ENCODE measurements around the gene P2RX6. TPM values are rescaled to one million over a fixed set of nuclear protein-coding genes. Genes with fewer than 3 reads are reported as not detected.

Gene P2RX6
- total RNA-seq, 1 donor from 2014 or later = 2.3 TPM

DNA sequence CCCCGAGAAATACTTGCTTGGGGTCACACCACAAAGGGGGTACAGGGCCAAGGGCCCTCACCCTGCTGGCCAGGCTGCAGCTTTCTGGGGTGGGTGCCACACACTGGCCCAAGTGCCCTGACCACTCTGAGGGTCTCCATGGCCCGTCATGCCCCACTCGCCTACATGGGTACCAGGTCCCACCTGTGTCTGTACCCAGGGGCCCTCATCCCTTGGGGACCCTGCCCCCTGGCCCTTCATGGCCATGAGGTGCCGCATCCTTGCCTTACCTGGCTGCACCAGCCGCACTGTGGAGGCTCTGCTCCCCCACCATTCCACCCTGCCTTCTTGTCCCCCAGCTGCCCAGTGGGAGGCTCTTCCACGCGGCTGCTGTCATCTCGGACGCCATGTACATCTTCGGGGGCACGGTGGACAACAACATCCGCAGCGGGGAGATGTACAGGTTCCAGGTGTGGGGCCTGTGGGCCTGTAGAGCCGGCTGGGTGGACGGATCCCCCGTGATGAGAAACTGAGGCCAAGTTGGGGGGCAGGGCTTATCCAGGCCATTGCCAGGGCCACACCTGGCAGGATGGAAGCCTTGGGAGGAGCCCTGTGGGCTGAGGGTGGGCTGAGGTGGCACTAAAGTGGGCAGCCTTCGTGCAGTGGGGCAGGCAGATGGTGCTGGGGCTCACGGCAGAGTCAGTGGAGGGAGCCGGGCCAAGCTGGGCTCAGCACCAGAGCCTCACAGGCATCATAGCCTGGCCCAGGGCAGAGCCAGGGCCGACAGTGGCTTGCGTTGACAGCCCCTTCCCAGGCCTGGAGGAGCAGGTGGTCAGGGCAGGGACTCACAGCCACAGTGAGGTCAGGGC is 22.3 kb upstream of the P2RX6 start:
- intact Hi-C loops (cut with DNase I) = no loop called here
- ATAC-seq = no peak
- DNase-seq (ENCODE audit: low spot score) = no peak

DNA sequence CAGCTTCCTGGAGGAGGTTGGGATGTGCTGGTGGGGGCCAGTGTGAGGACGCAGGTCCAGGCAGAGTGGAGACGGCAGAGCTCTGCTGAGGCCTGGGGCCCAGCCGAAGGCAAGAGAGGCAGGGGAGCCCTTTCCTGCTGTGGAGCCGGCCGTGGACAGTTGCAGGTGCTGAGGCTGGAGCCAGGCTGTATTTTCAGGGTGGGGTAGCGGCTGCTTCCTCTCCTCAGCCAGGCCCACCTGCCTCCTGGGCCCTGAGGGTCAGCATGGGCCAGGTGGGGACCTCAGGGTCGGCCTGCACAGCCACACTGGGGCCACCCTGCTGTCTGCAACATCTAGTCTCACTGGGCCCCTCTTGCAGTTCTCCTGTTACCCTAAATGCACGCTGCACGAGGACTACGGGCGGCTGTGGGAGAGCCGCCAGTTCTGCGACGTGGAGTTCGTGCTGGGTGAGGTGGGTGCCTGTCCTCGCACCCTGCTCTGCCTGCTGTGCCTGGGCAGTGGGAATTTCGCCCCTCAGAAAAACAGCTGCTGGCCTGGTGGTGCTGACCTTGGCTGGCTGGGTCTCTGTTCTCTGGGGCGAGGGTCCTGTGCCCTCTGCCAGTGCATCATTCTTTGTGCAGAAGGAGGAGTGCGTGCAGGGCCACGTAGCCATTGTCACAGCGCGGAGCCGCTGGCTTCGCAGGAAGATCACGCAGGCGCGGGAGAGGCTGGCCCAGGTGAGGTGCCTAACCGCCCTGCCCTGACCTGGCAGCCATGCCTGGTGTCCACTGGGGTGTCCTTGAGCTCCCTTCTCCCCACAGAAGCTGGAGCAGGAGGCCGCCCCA is 21.4 kb upstream of the P2RX6 start:
- DNase-seq (ENCODE audit: low spot score) (no peak), ATAC-seq (no peak)
- intact Hi-C loops (cut with DNase I) = no loop called here

DNA sequence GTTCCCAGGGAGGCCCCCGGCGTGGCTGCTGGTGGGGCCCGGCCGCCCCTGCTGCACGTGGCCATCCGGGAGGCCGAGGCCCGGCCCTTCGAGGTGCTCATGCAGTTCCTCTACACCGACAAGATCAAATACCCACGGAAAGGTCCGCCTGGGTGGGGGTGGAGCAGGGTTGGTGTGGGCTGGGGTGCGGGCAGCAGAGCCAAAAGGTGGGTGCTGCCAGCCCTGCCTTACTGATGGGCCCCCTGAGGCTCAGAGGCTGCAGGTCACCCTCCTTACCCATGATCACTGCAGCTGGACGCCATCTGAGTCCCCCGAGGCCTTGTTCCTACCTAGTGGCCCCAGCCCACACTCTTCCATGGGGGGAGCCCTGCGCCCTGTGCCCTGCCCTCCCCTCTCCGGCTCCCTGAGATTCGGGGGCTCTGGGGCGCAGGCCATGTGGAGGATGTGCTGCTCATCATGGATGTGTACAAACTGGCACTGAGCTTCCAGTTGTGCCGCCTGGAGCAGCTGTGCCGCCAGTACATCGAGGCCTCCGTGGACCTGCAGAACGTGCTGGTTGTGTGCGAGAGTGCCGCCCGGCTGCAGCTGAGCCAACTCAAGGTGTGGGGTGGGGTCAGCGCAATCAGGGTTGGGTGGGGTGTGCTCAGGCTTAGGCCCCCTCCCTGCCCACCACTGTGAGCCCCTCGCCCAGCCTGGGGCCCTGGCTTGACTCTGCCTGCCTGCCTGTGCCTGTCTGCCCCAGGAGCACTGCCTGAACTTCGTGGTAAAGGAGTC is 20.6 kb upstream of the P2RX6 start:
- no peak for ATAC-seq
- intact Hi-C loops (cut with DNase I) = no loop called here
- DNase-seq (ENCODE audit: low spot score) = no peak

DNA sequence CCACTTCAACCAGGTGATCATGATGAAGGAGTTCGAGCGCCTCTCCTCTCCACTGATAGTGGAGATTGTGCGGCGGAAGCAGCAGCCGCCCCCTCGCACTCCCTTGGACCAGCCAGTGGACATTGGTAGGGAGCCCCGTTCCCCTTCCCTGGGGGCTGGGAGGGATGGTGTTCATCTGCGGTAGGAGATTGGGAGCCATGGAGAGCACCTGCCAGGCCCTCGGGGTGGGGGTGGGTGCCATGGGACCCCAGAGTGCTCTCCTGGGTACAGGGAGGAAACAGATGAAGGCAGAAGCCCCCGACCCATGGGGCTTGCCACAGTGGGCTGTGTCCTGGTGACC is 20.1 kb upstream of the P2RX6 start:
- no peak for DNase-seq (ENCODE audit: low spot score)
- intact Hi-C loops (cut with DNase I) = no loop called here
- no peak for ATAC-seq

GRCh38 chr22:20995329-20996030 is 19.5 kb upstream of the P2RX6 start:
- no peak for DNase-seq (ENCODE audit: low spot score)
- intact Hi-C loops (cut with DNase I) = no loop called here
- no peak for ATAC-seq

DNA sequence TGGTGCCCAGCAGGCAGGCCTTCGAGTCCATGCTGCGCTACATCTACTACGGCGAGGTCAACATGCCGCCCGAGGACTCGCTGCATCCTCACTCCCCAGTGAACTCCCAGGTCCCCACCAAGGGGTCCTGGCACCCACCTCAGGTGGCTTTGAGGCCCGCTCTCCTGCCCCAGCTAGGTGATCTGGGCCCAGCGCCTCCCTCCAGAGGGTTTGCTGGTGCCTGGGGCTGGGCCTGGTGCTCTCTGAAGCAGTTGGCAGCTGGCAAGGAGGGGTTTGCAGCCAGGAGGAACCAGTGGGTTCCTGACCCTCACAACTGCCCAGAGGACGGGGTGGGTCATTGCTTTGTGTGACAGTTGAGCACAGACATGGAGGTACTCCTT is 18.9 kb upstream of the P2RX6 start:
- DNase-seq (ENCODE audit: low spot score) (no peak), ATAC-seq (no peak)
- intact Hi-C loops (cut with DNase I) = no loop called here

- DNase-seq (ENCODE audit: low spot score) (no peak), ATAC-seq (no peak)
- intact Hi-C loops (cut with DNase I) = no loop called here
Measured at GRCh38 chr22:20996598-20997535, 18.1 kb upstream of the P2RX6 start.

GRCh38 chr22:20997536-20998257 is 17.3 kb upstream of the P2RX6 start:
- ATAC-seq = no peak
- no peak for DNase-seq (ENCODE audit: low spot score)
- intact Hi-C loops (cut with DNase I) = no loop called here

- DNase-seq (ENCODE audit: low spot score) (no peak), ATAC-seq (no peak)
- intact Hi-C loops (cut with DNase I) = no loop called here
Measured at GRCh38 chr22:20998411-20999336, 16.3 kb upstream of the P2RX6 start.

- intact Hi-C loops (cut with DNase I) = no loop called here
- DNase-seq (ENCODE audit: low spot score) = no peak
- ATAC-seq = no peak
Measured at GRCh38 chr22:20999350-21000206, 15.4 kb upstream of the P2RX6 start.

DNA sequence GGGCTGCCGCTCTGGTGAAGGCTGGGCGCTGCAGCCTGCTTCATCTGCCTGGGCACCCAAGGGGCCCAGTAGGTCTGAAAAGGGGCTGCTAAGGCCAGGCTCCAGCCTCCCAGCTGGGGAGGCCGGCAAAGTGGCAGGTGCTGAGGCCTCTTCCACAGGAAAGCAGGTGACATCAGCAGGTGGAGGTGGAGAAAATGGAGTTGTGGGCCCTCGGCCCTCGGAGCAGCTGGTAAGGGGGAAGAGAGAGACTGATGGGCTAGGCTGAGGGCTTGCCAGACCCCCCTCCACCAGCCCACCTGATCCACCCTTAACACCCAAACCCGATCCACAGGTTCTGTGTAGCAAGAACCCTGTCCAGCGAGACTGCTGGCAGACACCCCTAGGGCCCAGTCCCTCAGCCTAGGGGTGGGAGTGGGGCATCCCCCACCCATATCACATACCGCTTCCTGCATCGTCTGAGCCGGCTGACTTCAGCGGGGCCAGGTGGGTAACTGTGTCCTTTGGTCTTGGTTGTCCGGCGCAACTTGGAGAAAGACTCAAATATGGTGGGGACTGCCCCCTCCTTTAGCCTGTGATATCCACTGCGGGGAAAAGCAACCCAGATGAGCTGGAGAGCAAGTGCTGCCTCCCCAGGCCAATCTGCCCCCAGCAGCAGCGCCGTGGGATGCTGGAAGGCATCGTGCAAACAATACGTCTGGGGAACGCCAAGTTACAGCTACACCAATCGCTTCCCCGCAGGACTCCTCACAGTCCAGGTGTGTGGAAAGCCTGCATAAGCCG is 14.6 kb upstream of the P2RX6 start:
- intact Hi-C loops (cut with DNase I) = no loop called here
- ATAC-seq (no peak), DNase-seq (ENCODE audit: low spot score) (no peak)

- ATAC-seq (peak; percentile 0), DNase-seq (ENCODE audit: low spot score) (no peak)
- intact Hi-C loops (cut with DNase I) = no loop called here
Measured at GRCh38 chr22:21000987-21001600, 13.9 kb upstream of the P2RX6 start.

- ATAC-seq (peak; percentile 97), DNase-seq (ENCODE audit: low spot score) (peak; percentile 98)
- intact Hi-C loops (cut with DNase I) = no loop called here
Measured at GRCh38 chr22:21001601-21002325, 13.2 kb upstream of the P2RX6 start, which contains the start of gene THAP7. Gene THAP7 (minus strand): TSS chr22:21002118. CDS start chr22:21001911, 207 bp downstream.

DNA sequence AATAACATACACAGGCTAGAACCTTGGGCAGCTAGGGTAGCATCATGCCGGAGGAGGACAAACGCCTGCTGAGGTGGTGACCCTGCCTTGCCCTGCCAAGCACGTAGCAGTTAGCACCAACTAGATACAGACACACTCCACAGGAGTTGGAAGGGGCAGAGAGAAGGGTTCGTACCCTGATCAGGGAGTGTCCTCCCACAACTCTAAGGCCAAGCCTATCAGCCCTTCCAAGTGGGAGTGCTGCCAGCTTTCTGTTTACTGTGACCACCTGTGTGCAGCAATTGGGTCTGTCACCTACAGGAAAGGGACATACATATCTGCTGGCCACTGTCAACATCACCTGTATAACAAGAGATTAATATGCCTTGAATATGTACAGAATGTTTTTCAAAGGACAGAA is 11.2 kb upstream of the P2RX6 start:
- intact Hi-C loops (cut with DNase I) = no loop called here
- ATAC-seq = no peak
- DNase-seq (ENCODE audit: low spot score) = no peak

Measured in sciatic nerve (tissue), 2 donors.